Measurements from ENCODE around the gene MTFR1L.

Gene MTFR1L

GRCh38 chr1:25854554-25854953 lies 34.8 kb downstream of the MTFR1L start:
- no peak overlapping the region for H3K27ac ChIP-seq (ENCODE audit: low read depth, low read length)
- no peaks in the 10 kb centered on the region for H3K27me3 ChIP-seq (ENCODE audit: control insufficient read depth, insufficient read depth, low read length)
- peaks cover 5% of the 10 kb centered on the region for H3K4me1 ChIP-seq (ENCODE audit: control insufficient read depth, insufficient read depth, low read length)
- no peak overlapping the region for H3K4me3 ChIP-seq (ENCODE audit: low read depth, low read length)
- no peaks in the 10 kb centered on the region for H3K9me3 ChIP-seq (ENCODE audit: control insufficient read depth, insufficient read depth, low read depth, low read length)
- H3K36me3 ChIP-seq (ENCODE audit: control insufficient read depth, insufficient read depth, low read length) = no peaks in the 10 kb centered on the region
- H3K9ac ChIP-seq (ENCODE audit: low read length) = no peak overlapping the region

GRCh38 chr1:25856856-25857255 lies 37.1 kb downstream of the MTFR1L start:
- no peaks in the 10 kb centered on the region for H3K9me3 ChIP-seq (ENCODE audit: control insufficient read depth, insufficient read depth, low read depth, low read length)
- H3K27me3 ChIP-seq (ENCODE audit: control insufficient read depth, insufficient read depth, low read length) = no peaks in the 10 kb centered on the region
- H3K4me1 ChIP-seq (ENCODE audit: control insufficient read depth, insufficient read depth, low read length) = peaks cover 8% of the 10 kb centered on the region
- no peak overlapping the region for H3K27ac ChIP-seq (ENCODE audit: low read depth, low read length)
- H3K9ac ChIP-seq (ENCODE audit: low read length) = no peak overlapping the region
- H3K4me3 ChIP-seq (ENCODE audit: low read depth, low read length) = no peak overlapping the region
- no peaks in the 10 kb centered on the region for H3K36me3 ChIP-seq (ENCODE audit: control insufficient read depth, insufficient read depth, low read length)

GRCh38 chr1:25858494-25858893 lies 38.7 kb downstream of the MTFR1L start:
- Histone ChIP-seq H3K36me3 (ENCODE audit: control insufficient read depth, insufficient read depth, low read length) (peaks cover 11% of the 10 kb centered on the region), H3K9me3 (ENCODE audit: control insufficient read depth, insufficient read depth, low read depth, low read length) (no peaks in the 10 kb centered on the region), H3K27me3 (ENCODE audit: control insufficient read depth, insufficient read depth, low read length) (no peaks in the 10 kb centered on the region), H3K27ac (ENCODE audit: low read depth, low read length) (no peak overlapping the region), H3K4me1 (ENCODE audit: control insufficient read depth, insufficient read depth, low read length) (peaks cover 8% of the 10 kb centered on the region), H3K9ac (ENCODE audit: low read length) (peak overlapping the region; percentile 91), H3K4me3 (ENCODE audit: low read depth, low read length) (peak overlapping the region; percentile 92)

GRCh38 chr1:25858906-25859789 lies 39.4 kb downstream of the MTFR1L start, which contains the start of gene AUNIP:
Gene AUNIP (minus strand): TSS chr1:25859457. CDS start chr1:25859357, 100 bp downstream.
- peak within 1 kb of the TSS; percentile 92 for H3K4me3 ChIP-seq (ENCODE audit: low read depth, low read length)

GRCh38 chr1:25861316-25862286 lies 41.8 kb downstream of the MTFR1L start:
- Histone ChIP-seq H3K9me3 (ENCODE audit: control insufficient read depth, insufficient read depth, low read depth, low read length) (no peaks in the 10 kb centered on the region), H3K4me1 (ENCODE audit: control insufficient read depth, insufficient read depth, low read length) (peaks cover 8% of the 10 kb centered on the region), H3K9ac (ENCODE audit: low read length) (no peak overlapping the region), H3K27me3 (ENCODE audit: control insufficient read depth, insufficient read depth, low read length) (no peaks in the 10 kb centered on the region), H3K27ac (ENCODE audit: low read depth, low read length) (no peak overlapping the region), H3K36me3 (ENCODE audit: control insufficient read depth, insufficient read depth, low read length) (peaks cover 13% of the 10 kb centered on the region), H3K4me3 (ENCODE audit: low read depth, low read length) (no peak overlapping the region)

More at GRCh38 chr1:25858906-25859789, 39.4 kb downstream of the MTFR1L start, which contains the start of gene AUNIP:
- H3K9me3 ChIP-seq (ENCODE audit: control insufficient read depth, insufficient read depth, low read depth, low read length) = no peaks in the 10 kb centered on the region
- H3K4me1 ChIP-seq (ENCODE audit: control insufficient read depth, insufficient read depth, low read length) = peaks cover 8% of the 10 kb centered on the region
- H3K27me3 ChIP-seq (ENCODE audit: control insufficient read depth, insufficient read depth, low read length) = no peaks in the 10 kb centered on the region
- H3K27ac ChIP-seq (ENCODE audit: low read depth, low read length) = peak within 1 kb of the TSS; percentile 79
- peaks cover 13% of the 10 kb centered on the region for H3K36me3 ChIP-seq (ENCODE audit: control insufficient read depth, insufficient read depth, low read length)
- peak within 1 kb of the TSS; percentile 91 for H3K9ac ChIP-seq (ENCODE audit: low read length)

- Histone ChIP-seq H3K9me3 (ENCODE audit: control insufficient read depth, insufficient read depth, low read depth, low read length) (no peaks in the 10 kb centered on the region), H3K36me3 (ENCODE audit: control insufficient read depth, insufficient read depth, low read length) (peaks cover 13% of the 10 kb centered on the region), H3K9ac (ENCODE audit: low read length) (no peak overlapping the region), H3K27me3 (ENCODE audit: control insufficient read depth, insufficient read depth, low read length) (no peaks in the 10 kb centered on the region), H3K27ac (ENCODE audit: low read depth, low read length) (no peak overlapping the region), H3K4me1 (ENCODE audit: control insufficient read depth, insufficient read depth, low read length) (peaks cover 16% of the 10 kb centered on the region), H3K4me3 (ENCODE audit: low read depth, low read length) (no peak overlapping the region)
Measured at GRCh38 chr1:25862785-25863485, 43.2 kb downstream of the MTFR1L start.

GRCh38 chr1:25863486-25864262 lies 43.9 kb downstream of the MTFR1L start:
- no peak overlapping the region for H3K9ac ChIP-seq (ENCODE audit: low read length)
- no peak overlapping the region for H3K27ac ChIP-seq (ENCODE audit: low read depth, low read length)
- H3K9me3 ChIP-seq (ENCODE audit: control insufficient read depth, insufficient read depth, low read depth, low read length) = no peaks in the 10 kb centered on the region
- peaks cover 13% of the 10 kb centered on the region for H3K4me1 ChIP-seq (ENCODE audit: control insufficient read depth, insufficient read depth, low read length)
- H3K4me3 ChIP-seq (ENCODE audit: low read depth, low read length) = no peak overlapping the region
- H3K36me3 ChIP-seq (ENCODE audit: control insufficient read depth, insufficient read depth, low read length) = peaks cover 13% of the 10 kb centered on the region
- no peaks in the 10 kb centered on the region for H3K27me3 ChIP-seq (ENCODE audit: control insufficient read depth, insufficient read depth, low read length)

- Histone ChIP-seq H3K27me3 (ENCODE audit: control insufficient read depth, insufficient read depth, low read length) (no peaks in the 10 kb centered on the region), H3K36me3 (ENCODE audit: control insufficient read depth, insufficient read depth, low read length) (peaks cover 13% of the 10 kb centered on the region), H3K9ac (ENCODE audit: low read length) (no peak overlapping the region), H3K9me3 (ENCODE audit: control insufficient read depth, insufficient read depth, low read depth, low read length) (no peaks in the 10 kb centered on the region), H3K27ac (ENCODE audit: low read depth, low read length) (no peak overlapping the region), H3K4me1 (ENCODE audit: control insufficient read depth, insufficient read depth, low read length) (peaks cover 13% of the 10 kb centered on the region), H3K4me3 (ENCODE audit: low read depth, low read length) (no peak overlapping the region)
Measured at GRCh38 chr1:25864434-25864833, 44.7 kb downstream of the MTFR1L start.

- Histone ChIP-seq H3K27me3 (ENCODE audit: control insufficient read depth, insufficient read depth, low read length) (no peaks in the 10 kb centered on the region), H3K36me3 (ENCODE audit: control insufficient read depth, insufficient read depth, low read length) (peaks cover 13% of the 10 kb centered on the region), H3K4me3 (ENCODE audit: low read depth, low read length) (no peak overlapping the region), H3K9ac (ENCODE audit: low read length) (no peak overlapping the region), H3K27ac (ENCODE audit: low read depth, low read length) (no peak overlapping the region), H3K4me1 (ENCODE audit: control insufficient read depth, insufficient read depth, low read length) (peaks cover 17% of the 10 kb centered on the region), H3K9me3 (ENCODE audit: control insufficient read depth, insufficient read depth, low read depth, low read length) (no peaks in the 10 kb centered on the region)
Measured at GRCh38 chr1:25866288-25866687, 46.5 kb downstream of the MTFR1L start.
